Muscle of leg (tissue), 9 donors: ENCODE data around the gene BAMBI. TPM values are rescaled to one million over a fixed set of nuclear protein-coding genes. Genes with fewer than 3 reads are reported as not detected.

Experiments used
- polyA plus RNA-seq, 8 donors: library from polyadenylated mRNA; unstranded; fragments of 120-200 nt; gene quantifications; one replicate each; pipeline versions ENCODE4 v1.2.1 to v1.2.3, GENCODE V29; 2013; ENCODE audit warnings: inconsistent platforms in 1 of 8, low replicate concordance in 1 of 8; ENCODE audit not compliant: insufficient read length in 8 of 8, insufficient read depth in 1 of 8
- total RNA-seq: library from RNA; stranded (reverse); fragments of 120-200 nt; gene quantifications from one replicate; pipeline ENCODE4 v1.2.4, GENCODE V29; 2013

The BAMBI gene
- total and polyA plus RNA-seq, 9 donors = 1.6 to 10.0 (median 5.4) TPM

Other genes starting within 250 kb of the BAMBI start
- gene WAC, start 144.4 kb upstream of the BAMBI start, total RNA-seq = 50.5 TPM
- 10 to 100 TPM; 73.7 to 92.6 (median 80.8) TPM for gene WAC, start 144.4 kb upstream of the BAMBI start, polyA plus RNA-seq